Kidney (tissue), 14 donors: ENCODE measurements around the gene DNLZ. TPM values are rescaled to one million over a fixed set of nuclear protein-coding genes. Genes with fewer than 3 reads are reported as not detected.
"Not testable (repeated sequence)": the region's sequence is repeated elsewhere in the genome, so short reads cannot be mapped to it uniquely, and the experiment has no call there.

Source experiments
- DNase-seq, 5 donors: peaks; one replicate each; pipeline ENCODE4 v3.0.0-alpha.2; 2013 to 2020
- FAIRE-seq: peaks from 2 replicates; lab custom pipeline; 2012; peaks lifted over from hg19 to GRCh38; lab: Jason Lieb, UNC
- H3K27ac ChIP-seq, 2 donors: one replicate each; pipeline ENCODE4 v1.7.0; 2013; ENCODE audit warnings: low read depth in 2 of 2, low read length in 2 of 2, inconsistent platforms in 1 of 2
- H3K27me3 ChIP-seq: one replicate; pipeline ENCODE4 v1.7.1; 2013; ENCODE audit warnings: low read length, inconsistent platforms; ENCODE audit not compliant: control insufficient read depth, insufficient read depth
- H3K36me3 ChIP-seq, 3 donors: one replicate each; pipeline versions ENCODE4 v1.7.0 to v1.7.1; 2013; ENCODE audit warnings: low read length in 3 of 3, control low read depth in 1 of 3, inconsistent platforms in 1 of 3; ENCODE audit not compliant: insufficient read depth in 3 of 3, control insufficient read depth in 2 of 3
- H3K4me1 ChIP-seq, 3 donors: one replicate each; pipeline versions ENCODE4 v1.7.0 to v1.7.1; 2013; ENCODE audit warnings: low read length in 3 of 3, inconsistent platforms in 1 of 3, low read depth in 1 of 3; ENCODE audit not compliant: control insufficient read depth in 2 of 3, insufficient read depth in 2 of 3
- H3K4me3 ChIP-seq, 3 donors: one replicate each; pipeline versions ENCODE4 v1.7.0 to v1.8.1; 2013; ENCODE audit warnings: low read length in 3 of 3, control low read depth in 1 of 3, inconsistent platforms in 1 of 3
- H3K9ac ChIP-seq, 3 donors: one replicate each; pipeline versions ENCODE4 v1.7.0 to v1.7.1; 2013; ENCODE audit warnings: low read length in 3 of 3, control low read depth in 1 of 3, inconsistent platforms in 1 of 3
- H3K9me3 ChIP-seq, 3 donors: one replicate each; pipeline versions ENCODE4 v1.7.0 to v1.7.1; 2013; ENCODE audit warnings: low read length in 3 of 3, control low read depth in 1 of 3, inconsistent platforms in 1 of 3; ENCODE audit not compliant: control insufficient read depth in 2 of 3, insufficient read depth in 1 of 3
- intact Hi-C: fragments of 100-400 bp; cut with DNase I; formaldehyde crosslinking; loops from one replicate; pipeline ENCODE4 v1.11.1; 2022
- polyA plus RNA-seq: library from polyadenylated mRNA; stranded (reverse); fragments of 350-450 nt; fragmentation: Illumina TruSeq; extraction: RNeasy Lipid Tissue Mini Kit (QIAGEN cat#74804); gene quantifications from one replicate; pipeline ENCODE4 v1.2.3, GENCODE V29; 2014; ENCODE audit warnings: low read depth, low replicate concordance; ENCODE audit not compliant: insufficient read depth
- total RNA-seq: library from RNA; stranded (reverse); fragmentation: NEBNext Ultra II Directional; extraction: Animal tissue kit (Norgen Biotek cat#: 25700); gene quantifications from one replicate; pipeline ENCODE4 v1.2.1, GENCODE V29; 2021
- TF ChIP-seq, protein P1 (sequence below): IDR thresholded peaks from 3 replicates; pipeline ENCODE4 v1.5.1; 2012; ENCODE audit warnings: mild to moderate bottlenecking, moderate library complexity, borderline replicate concordance; ENCODE audit not compliant: insufficient read depth; ENCODE audit errors: extremely low read depth
- donor health status: control.
- donor health status: control.
- donor health status: control.
- donor health status: control.
- donor health status: control.
- donor health status: DM: yes; HTN: yes; CAD: no.
- donor health status: Normal renal cell carcinoma (clear cell type).

The DNLZ gene
- total and polyA plus RNA-seq, 2 donors from 2014 or later, result 22.1 to 30.4 TPM

DNA sequence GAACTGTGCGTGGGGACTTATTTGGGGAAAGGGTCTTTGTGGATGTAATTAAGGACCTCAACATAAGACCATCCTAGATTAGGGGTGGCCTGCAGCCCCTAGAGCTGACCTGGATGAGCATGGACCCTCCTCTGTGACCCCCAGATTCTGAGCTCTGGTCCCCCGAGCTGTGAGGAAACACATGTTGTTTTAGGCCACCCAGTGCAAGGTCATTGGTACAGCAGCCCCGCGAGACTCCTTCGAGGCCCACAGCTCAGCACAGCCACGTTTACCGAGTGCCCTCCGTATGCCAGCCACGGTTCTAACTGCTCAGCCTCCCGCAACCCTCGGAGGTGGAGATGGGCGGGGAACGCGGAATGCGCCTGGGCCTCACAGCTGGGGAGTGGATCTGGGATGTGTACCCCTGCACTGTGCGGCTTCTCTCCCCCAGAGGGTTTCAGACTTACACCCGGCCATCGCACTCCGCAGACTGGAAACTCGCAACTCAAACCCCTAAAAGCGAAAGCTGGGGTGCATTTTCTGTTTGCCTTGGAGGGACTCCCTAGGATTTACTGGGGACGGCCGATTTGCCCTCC lies 40.7 kb downstream of the DNLZ start:
- no peak overlapping the region for H3K9ac ChIP-seq

DNA sequence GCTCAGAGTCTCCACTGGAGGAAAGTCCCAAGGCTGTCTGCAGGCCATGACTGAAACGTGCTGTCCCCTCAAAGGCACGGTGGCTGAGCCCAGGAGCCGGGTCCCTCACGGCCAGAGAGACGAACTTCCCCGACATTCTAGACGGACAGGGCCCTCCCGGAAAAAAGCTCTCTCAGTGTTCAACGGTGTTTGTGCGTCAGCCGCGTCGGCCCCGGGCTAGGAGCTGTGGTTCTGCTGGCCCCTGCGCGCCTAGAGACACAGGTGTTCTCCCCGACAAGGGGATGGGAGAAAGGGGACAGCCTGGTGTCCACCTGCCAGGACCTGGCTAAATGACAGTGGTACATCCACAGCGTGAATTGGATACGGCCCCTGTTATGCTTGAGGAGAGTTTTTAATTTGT lies 42.0 kb downstream of the DNLZ start:
- Histone ChIP-seq H3K27me3 (no peaks in the 10 kb centered on the region), H3K27ac (no peak overlapping the region), H3K9ac (no peak overlapping the region), H3K4me1 (peaks cover 0 to 2% (median 0%) of the 10 kb centered on the region in 3 donors), H3K9me3 (no peaks in the 10 kb centered on the region), H3K36me3 (no peaks in the 10 kb centered on the region), H3K4me3 (no peak overlapping the region)
- FAIRE-seq, result no peak
- peak in 1 of 5 donors; percentile 41 for DNase-seq
- TF ChIP-seq, protein P1, sequence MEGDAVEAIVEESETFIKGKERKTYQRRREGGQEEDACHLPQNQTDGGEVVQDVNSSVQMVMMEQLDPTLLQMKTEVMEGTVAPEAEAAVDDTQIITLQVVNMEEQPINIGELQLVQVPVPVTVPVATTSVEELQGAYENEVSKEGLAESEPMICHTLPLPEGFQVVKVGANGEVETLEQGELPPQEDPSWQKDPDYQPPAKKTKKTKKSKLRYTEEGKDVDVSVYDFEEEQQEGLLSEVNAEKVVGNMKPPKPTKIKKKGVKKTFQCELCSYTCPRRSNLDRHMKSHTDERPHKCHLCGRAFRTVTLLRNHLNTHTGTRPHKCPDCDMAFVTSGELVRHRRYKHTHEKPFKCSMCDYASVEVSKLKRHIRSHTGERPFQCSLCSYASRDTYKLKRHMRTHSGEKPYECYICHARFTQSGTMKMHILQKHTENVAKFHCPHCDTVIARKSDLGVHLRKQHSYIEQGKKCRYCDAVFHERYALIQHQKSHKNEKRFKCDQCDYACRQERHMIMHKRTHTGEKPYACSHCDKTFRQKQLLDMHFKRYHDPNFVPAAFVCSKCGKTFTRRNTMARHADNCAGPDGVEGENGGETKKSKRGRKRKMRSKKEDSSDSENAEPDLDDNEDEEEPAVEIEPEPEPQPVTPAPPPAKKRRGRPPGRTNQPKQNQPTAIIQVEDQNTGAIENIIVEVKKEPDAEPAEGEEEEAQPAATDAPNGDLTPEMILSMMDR, result no peak
- intact Hi-C loops, result no loop called here

More for the DNA sequence above, 40.7 kb downstream of the DNLZ start:
- Histone ChIP-seq H3K4me3 (no peak overlapping the region), H3K27ac (no peak overlapping the region), H3K36me3 (no peaks in the 10 kb centered on the region), H3K27me3 (no peaks in the 10 kb centered on the region), H3K4me1 (peaks cover 0 to 4% (median 0%) of the 10 kb centered on the region in 3 donors), H3K9me3 (no peaks in the 10 kb centered on the region)
- TF ChIP-seq, protein P1, result no peak
- intact Hi-C loops, result no loop called here
- FAIRE-seq (no peak), DNase-seq (peak in 1 of 5 donors; percentile 52)

DNA sequence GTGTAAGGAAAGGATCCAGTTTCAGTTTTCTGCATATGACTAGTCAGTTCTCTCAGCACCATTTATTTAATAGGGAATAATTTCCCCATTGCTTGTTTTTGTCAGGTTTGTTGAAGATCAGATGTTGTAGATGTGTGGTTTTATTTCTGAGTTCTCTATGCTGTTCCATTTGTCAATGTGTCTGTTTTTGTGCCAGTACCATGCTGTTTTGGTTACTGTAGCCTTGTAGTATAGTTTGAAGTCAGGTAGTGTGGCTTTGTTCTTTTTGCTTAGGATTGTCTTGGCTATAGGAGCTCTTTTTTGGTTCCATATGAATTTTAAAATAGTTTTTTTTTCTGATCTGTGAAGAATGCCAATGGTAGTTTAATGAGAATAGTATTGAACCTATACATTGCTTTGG lies 42.6 kb downstream of the DNLZ start:
- H3K27ac ChIP-seq, H3K4me1 ChIP-seq, H3K4me3 ChIP-seq, H3K36me3 ChIP-seq, FAIRE-seq, intact Hi-C loops, H3K9ac ChIP-seq, H3K27me3 ChIP-seq, DNase-seq, H3K9me3 ChIP-seq: not testable (repeated sequence)

DNA sequence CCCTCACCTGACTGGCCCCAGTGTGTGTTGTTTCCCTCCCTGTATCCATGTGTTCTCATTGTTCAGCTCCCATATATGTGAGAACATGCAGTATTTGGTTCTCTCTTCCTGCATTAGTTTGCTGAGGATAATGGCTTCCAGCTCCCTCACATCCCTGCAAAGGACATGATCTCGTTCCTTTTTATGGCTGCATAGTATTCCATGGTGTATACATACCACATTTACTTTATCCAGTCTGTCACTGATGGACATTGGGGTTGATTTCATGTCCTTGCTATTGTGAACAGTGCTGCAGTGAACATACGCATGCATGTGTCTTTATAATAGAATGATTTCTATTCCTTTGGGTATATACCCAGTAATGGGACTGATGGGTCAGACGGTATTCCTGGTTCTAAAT lies 43.6 kb downstream of the DNLZ start:
- H3K4me3 ChIP-seq, DNase-seq, H3K27me3 ChIP-seq, H3K4me1 ChIP-seq, intact Hi-C loops, H3K36me3 ChIP-seq, FAIRE-seq, H3K9ac ChIP-seq, H3K27ac ChIP-seq, H3K9me3 ChIP-seq: not testable (repeated sequence)

DNA sequence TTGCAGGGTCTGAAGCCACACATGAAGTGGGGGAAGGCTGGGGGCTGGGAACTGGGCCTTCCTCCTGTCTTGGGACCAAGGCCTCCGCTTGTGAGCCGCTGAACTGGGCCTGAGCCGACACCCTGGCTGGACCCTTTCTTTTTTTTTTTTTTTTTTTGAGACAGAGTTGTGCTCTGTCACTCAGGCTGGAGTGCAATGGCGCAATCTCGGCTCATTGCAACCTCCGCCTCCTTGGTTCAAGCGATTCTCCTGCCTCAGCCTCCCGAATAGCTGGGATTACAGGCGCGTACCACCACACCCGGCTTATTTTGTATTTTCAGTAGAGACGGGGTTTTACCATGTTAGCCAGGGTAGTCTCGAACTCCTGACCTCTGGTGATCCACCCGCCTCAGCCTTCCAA lies 44.3 kb downstream of the DNLZ start:
- FAIRE-seq, H3K36me3 ChIP-seq, H3K4me3 ChIP-seq, H3K9me3 ChIP-seq, H3K9ac ChIP-seq, H3K27me3 ChIP-seq, DNase-seq, H3K27ac ChIP-seq, intact Hi-C loops, H3K4me1 ChIP-seq: not testable (repeated sequence)
